HepG2 (cell line): ENCODE data around the gene COG1. TPM values are rescaled to one million over a fixed set of nuclear protein-coding genes. Genes with fewer than 3 reads are reported as not detected.
A peak's percentile ranks its signal among the peaks of the same experiment; 100 is the strongest.

ENCODE experiments used
- CENPX ChIP-seq: sonication (generic); formaldehyde crosslinking; IDR thresholded peaks from 2 replicates; pipeline ENCODE4 v1.9.0; 2021; ENCODE audit warnings: mild to moderate bottlenecking, missing genetic modification reagents, moderate library complexity
- ETV5 ChIP-seq: IDR thresholded peaks from 2 replicates; pipeline ENCODE4 v1.6.1; 2018; ENCODE audit warnings: missing biosample characterization, missing genetic modification reagents, inconsistent platforms, borderline replicate concordance
- HDAC6 ChIP-seq: fragments of 200-600 bp; sonication (generic); IDR thresholded peaks from 2 replicates; pipeline ENCODE4 v1.7.0; 2017; ENCODE audit warnings: mild to moderate bottlenecking, antibody characterized with exemption, low read length, low read depth
- HNF4G ChIP-seq, 2 experiments: sonication (generic) in 1 of 2; formaldehyde crosslinking in 1 of 2; IDR thresholded peaks; 2 replicates each; pipeline versions ENCODE4 v1.4.0 to v1.6.1; 2011 to 2020; ENCODE audit warnings: borderline replicate concordance in 2 of 2, low read depth in 2 of 2, mild to moderate bottlenecking in 2 of 2, low read length in 1 of 2, missing genetic modification reagents in 1 of 2, moderate library complexity in 1 of 2
- KLF13 ChIP-seq: sonication (generic); formaldehyde crosslinking; IDR thresholded peaks from 2 replicates; pipeline ENCODE4 v1.4.0; 2020; ENCODE audit warnings: mild to moderate bottlenecking, missing genetic modification reagents
- KLF9 ChIP-seq: IDR thresholded peaks from 2 replicates; pipeline ENCODE4 v1.6.1; 2016; ENCODE audit warnings: low read depth
- NFIB ChIP-seq: sonication (generic); formaldehyde crosslinking; IDR thresholded peaks from 2 replicates; pipeline ENCODE4 v1.9.0; 2021; ENCODE audit warnings: missing genetic modification reagents, mild to moderate bottlenecking, borderline replicate concordance
- NR1H2 ChIP-seq: sonication (generic); formaldehyde crosslinking; IDR thresholded peaks from 2 replicates; pipeline ENCODE4 v1.8.1; 2022; ENCODE audit warnings: low read depth, missing genetic modification reagents, borderline replicate concordance
- PHB2 ChIP-seq: fragments of 450-650 bp; IDR thresholded peaks from 2 replicates; pipeline ENCODE4 v1.6.1; 2018; ENCODE audit not compliant: partially characterized antibody
- RFX5 ChIP-seq: IDR thresholded peaks from 2 replicates; pipeline ENCODE4 v1.6.1; 2011; ENCODE audit warnings: low read depth, low read length, improper control_type of control experiment
- SMARCC2 ChIP-seq: fragments of 450-650 bp; IDR thresholded peaks from 2 replicates; pipeline ENCODE4 v1.6.1; 2017; ENCODE audit warnings: antibody characterized with exemption, mild to moderate bottlenecking
- ZBTB8A ChIP-seq: sonication (generic); formaldehyde crosslinking; IDR thresholded peaks from 2 replicates; pipeline ENCODE4 v1.4.0; 2020; ENCODE audit warnings: mild to moderate bottlenecking, low read depth, missing genetic modification reagents, borderline replicate concordance
- ZFP82 ChIP-seq: sonication (generic); formaldehyde crosslinking; IDR thresholded peaks from 2 replicates; pipeline ENCODE4 v1.5.1; 2020; ENCODE audit warnings: mild to moderate bottlenecking, missing genetic modification reagents, borderline replicate concordance
- ZNF12 ChIP-seq: sonication (generic); formaldehyde crosslinking; IDR thresholded peaks from 2 replicates; pipeline ENCODE4 v1.5.0; 2020; ENCODE audit warnings: missing genetic modification reagents
- ZNF549 ChIP-seq: sonication (generic); formaldehyde crosslinking; IDR thresholded peaks from 2 replicates; pipeline ENCODE4 v1.5.0; 2020; ENCODE audit warnings: missing genetic modification reagents
- ZNF556 ChIP-seq: sonication (generic); formaldehyde crosslinking; IDR thresholded peaks from 2 replicates; pipeline ENCODE4 v1.4.0; 2020; ENCODE audit warnings: mild to moderate bottlenecking, missing genetic modification reagents, borderline replicate concordance
- ZNF570 ChIP-seq: sonication (generic); formaldehyde crosslinking; IDR thresholded peaks from 2 replicates; pipeline ENCODE4 v1.4.0; 2020; ENCODE audit warnings: mild to moderate bottlenecking, missing genetic modification reagents, borderline replicate concordance
- ZNF7 ChIP-seq: IDR thresholded peaks from 2 replicates; pipeline ENCODE4 v1.6.1; 2016; ENCODE audit warnings: missing biosample characterization, missing genetic modification reagents
- ZNF850 ChIP-seq: sonication (generic); formaldehyde crosslinking; conservative IDR thresholded peaks from 2 replicates; pipeline ENCODE4 v1.9.0; 2021; ENCODE audit warnings: mild to moderate bottlenecking, missing genetic modification reagents
- ZNF879 ChIP-seq: sonication (generic); formaldehyde crosslinking; IDR thresholded peaks from 2 replicates; pipeline ENCODE4 v1.8.1; 2023; ENCODE audit warnings: missing genetic modification reagents
- polyA plus RNA-seq, 8 experiments: library from polyadenylated mRNA; depleted of rRNA in 3 of 8; stranded (reverse) in 7 of 8; unstranded in 1 of 8; fragments of >200 nt; fragmentation: Illumina TruSeq in 4 of 8; extraction: Trizol in 4 of 8; gene quantifications; 2 replicates each; pipeline versions ENCODE4 v1.2.1 to v1.2.3, GENCODE V29; 2011 to 2016; ENCODE audit warnings: low read depth in 4 of 8, missing spikeins in 1 of 8, mixed read lengths in 1 of 8; ENCODE audit not compliant: insufficient read depth in 1 of 8
- total RNA-seq, 5 experiments: library from RNA; depleted of rRNA; stranded (reverse); fragments of >200 nt; fragmentation: Illumina TruSeq; extraction: Trizol; gene quantifications; 2 replicates each; pipeline ENCODE4 v1.2.3, GENCODE V29; 2016; ENCODE audit warnings: low read depth in 1 of 5
- TF ChIP-seq, protein P1 (sequence below): sonication (generic); formaldehyde crosslinking; IDR thresholded peaks from 2 replicates; pipeline ENCODE4 v1.8.1; 2023; ENCODE audit warnings: missing genetic modification reagents, mild to moderate bottlenecking, borderline replicate concordance
- TF ChIP-seq, protein P2 (sequence below): IDR thresholded peaks from 2 replicates; pipeline ENCODE4 v1.6.1; 2016; ENCODE audit warnings: missing compliant biosample characterization, missing genetic modification reagents, borderline replicate concordance
- TF ChIP-seq, protein P3 (sequence below): sonication (generic); formaldehyde crosslinking; IDR thresholded peaks from 2 replicates; pipeline ENCODE4 v1.8.0; 2022; ENCODE audit warnings: missing genetic modification reagents, mild to moderate bottlenecking, moderate library complexity, borderline replicate concordance
- TF ChIP-seq, protein P4 (sequence below): sonication (generic); formaldehyde crosslinking; IDR thresholded peaks from 2 replicates; pipeline ENCODE4 v1.5.0; 2020; ENCODE audit warnings: missing genetic modification reagents, mild to moderate bottlenecking, borderline replicate concordance
- TF ChIP-seq, protein P5 (sequence below): sonication (generic); formaldehyde crosslinking; IDR thresholded peaks from 2 replicates; pipeline ENCODE4 v1.5.0; 2020; ENCODE audit warnings: missing genetic modification reagents

Gene COG1
- total and polyA plus RNA-seq, 2 of the 13 experiments (the other 11 are each of a cell fraction or from before 2014, with no cell fraction given) = 36.6 to 39.7 TPM

DNA sequence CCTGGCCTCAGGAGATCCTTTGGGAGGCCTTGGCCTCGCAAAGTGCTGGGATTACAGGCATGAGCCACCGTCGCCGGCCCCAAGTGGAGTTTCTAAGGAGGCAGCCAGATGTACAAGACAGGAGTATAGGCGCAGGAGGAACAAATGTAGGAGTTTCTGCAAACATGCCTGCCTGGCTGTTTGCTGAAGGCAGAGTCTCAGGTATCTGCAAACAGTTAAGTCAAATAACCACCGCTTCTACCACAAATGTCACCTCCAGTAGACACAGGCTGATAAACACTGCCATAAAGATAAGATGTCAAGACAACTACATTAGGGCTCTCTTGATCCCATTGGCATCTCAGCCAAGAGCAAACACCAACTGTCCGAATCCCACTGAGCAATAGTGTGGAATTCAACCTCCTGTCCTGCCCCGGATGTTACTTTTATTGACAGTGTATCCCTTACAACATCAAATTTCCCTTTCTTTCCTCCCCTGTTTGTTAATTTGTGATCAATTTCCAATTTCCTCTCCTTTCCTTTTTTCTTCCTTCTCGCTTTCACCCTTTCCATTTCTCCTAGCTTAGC, 5.6 kb upstream of the COG1 start (continued):
- TF ChIP-seq, protein P1, sequence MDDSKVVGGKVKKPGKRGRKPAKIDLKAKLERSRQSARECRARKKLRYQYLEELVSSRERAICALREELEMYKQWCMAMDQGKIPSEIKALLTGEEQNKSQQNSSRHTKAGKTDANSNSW (CRISPR knock-in tag) = no peak
- TF ChIP-seq NFIB (CRISPR knock-in tag) = no peak
- TF ChIP-seq NR1H2 (CRISPR knock-in tag) = no peak
- no peak for TF ChIP-seq HDAC6
- TF ChIP-seq ZNF549 (CRISPR knock-in tag) = no peak
- TF ChIP-seq ZNF12 = peak; percentile 80; the same call in 1 of the 2 replicates
- TF ChIP-seq, protein P2, sequence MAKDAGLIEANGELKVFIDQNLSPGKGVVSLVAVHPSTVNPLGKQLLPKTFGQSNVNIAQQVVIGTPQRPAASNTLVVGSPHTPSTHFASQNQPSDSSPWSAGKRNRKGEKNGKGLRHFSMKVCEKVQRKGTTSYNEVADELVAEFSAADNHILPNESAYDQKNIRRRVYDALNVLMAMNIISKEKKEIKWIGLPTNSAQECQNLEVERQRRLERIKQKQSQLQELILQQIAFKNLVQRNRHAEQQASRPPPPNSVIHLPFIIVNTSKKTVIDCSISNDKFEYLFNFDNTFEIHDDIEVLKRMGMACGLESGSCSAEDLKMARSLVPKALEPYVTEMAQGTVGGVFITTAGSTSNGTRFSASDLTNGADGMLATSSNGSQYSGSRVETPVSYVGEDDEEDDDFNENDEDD (CRISPR knock-in tag) = peak; percentile 31; the same call in 1 of the 2 replicates
- TF ChIP-seq ZNF879 (CRISPR knock-in tag) = no peak
- TF ChIP-seq HNF4G (IDR thresholded peaks at IDR 0.05; ENCODE audit: borderline replicate concordance, low read depth, low read length) = peak; percentile 88
- TF ChIP-seq HNF4G (CRISPR knock-in tag; IDR thresholded peaks at IDR 0.05; ENCODE audit: borderline replicate concordance, low read depth) = no peak
- no peak for TF ChIP-seq RFX5
- TF ChIP-seq PHB2 = no peak
- TF ChIP-seq ZNF570 (CRISPR knock-in tag) = no peak
- no peak; the same call in 1 of the 2 replicates for TF ChIP-seq ZNF556
- TF ChIP-seq ZFP82 (CRISPR knock-in tag) = no peak
- no peak for TF ChIP-seq KLF13
- TF ChIP-seq ZNF7 (CRISPR knock-in tag) = no peak
- TF ChIP-seq, protein P3, sequence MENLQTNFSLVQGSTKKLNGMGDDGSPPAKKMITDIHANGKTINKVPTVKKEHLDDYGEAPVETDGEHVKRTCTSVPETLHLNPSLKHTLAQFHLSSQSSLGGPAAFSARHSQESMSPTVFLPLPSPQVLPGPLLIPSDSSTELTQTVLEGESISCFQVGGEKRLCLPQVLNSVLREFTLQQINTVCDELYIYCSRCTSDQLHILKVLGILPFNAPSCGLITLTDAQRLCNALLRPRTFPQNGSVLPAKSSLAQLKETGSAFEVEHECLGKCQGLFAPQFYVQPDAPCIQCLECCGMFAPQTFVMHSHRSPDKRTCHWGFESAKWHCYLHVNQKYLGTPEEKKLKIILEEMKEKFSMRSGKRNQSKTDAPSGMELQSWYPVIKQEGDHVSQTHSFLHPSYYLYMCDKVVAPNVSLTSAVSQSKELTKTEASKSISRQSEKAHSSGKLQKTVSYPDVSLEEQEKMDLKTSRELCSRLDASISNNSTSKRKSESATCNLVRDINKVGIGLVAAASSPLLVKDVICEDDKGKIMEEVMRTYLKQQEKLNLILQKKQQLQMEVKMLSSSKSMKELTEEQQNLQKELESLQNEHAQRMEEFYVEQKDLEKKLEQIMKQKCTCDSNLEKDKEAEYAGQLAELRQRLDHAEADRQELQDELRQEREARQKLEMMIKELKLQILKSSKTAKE = peak; percentile 94
- no peak for TF ChIP-seq ZNF850 (CRISPR knock-in tag)
- TF ChIP-seq SMARCC2 = no peak
- TF ChIP-seq CENPX (CRISPR knock-in tag) = no peak
- 0 out of 2 replicates have a peak, but pooled peaks have one; percentile 30 for TF ChIP-seq ZBTB8A (CRISPR knock-in tag)
- TF ChIP-seq, protein P4, sequence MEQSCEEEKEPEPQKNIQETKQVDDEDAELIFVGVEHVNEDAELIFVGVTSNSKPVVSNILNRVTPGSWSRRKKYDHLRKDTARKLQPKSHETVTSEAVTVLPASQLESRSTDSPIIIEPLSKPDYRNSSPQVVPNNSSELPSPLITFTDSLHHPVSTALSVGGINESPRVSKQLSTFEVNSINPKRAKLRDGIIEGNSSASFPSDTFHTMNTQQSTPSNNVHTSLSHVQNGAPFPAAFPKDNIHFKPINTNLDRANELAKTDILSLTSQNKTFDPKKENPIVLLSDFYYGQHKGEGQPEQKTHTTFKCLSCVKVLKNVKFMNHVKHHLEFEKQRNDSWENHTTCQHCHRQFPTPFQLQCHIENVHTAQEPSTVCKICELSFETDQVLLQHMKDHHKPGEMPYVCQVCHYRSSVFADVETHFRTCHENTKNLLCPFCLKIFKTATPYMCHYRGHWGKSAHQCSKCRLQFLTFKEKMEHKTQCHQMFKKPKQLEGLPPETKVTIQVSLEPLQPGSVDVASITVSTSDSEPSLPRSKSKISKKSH (CRISPR knock-in tag) = no peak
- TF ChIP-seq, protein P5, sequence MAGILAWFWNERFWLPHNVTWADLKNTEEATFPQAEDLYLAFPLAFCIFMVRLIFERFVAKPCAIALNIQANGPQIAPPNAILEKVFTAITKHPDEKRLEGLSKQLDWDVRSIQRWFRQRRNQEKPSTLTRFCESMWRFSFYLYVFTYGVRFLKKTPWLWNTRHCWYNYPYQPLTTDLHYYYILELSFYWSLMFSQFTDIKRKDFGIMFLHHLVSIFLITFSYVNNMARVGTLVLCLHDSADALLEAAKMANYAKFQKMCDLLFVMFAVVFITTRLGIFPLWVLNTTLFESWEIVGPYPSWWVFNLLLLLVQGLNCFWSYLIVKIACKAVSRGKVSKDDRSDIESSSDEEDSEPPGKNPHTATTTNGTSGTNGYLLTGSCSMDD = no peak
- TF ChIP-seq KLF9 (CRISPR knock-in tag) = peak; percentile 64; the same call in 1 of the 2 replicates
- peak; percentile 99 for TF ChIP-seq ETV5 (CRISPR knock-in tag)
